C4-2B (cell line): Measurements from ENCODE around the gene PPFIA3.

Experiments used
- H3K27ac ChIP-seq: fragments of 450-650 bp; 2 replicates; pipeline ENCODE4 v1.5.1; 2017
- CTCF ChIP-seq: fragments of 450-650 bp; conservative IDR thresholded peaks from 2 replicates; pipeline ENCODE4 v1.5.1; 2017; ENCODE audit warnings: mild to moderate bottlenecking
- ZFX ChIP-seq: fragments of 450-650 bp; IDR thresholded peaks from 2 replicates; pipeline ENCODE4 v1.6.1; 2017

PPFIA3 gene

GRCh38 chr19:49092686-49093085 lies 26.7 kb upstream of the PPFIA3 start:
- no peak overlapping the region for H3K27ac ChIP-seq
- TF ChIP-seq CTCF (no peak), ZFX (no peak)

GRCh38 chr19:49094505-49095482 lies 24.6 kb upstream of the PPFIA3 start:
- H3K27ac ChIP-seq: no peak overlapping the region
- TF ChIP-seq CTCF: no peak
- no peak for TF ChIP-seq ZFX

GRCh38 chr19:49097453-49098288 lies 21.7 kb upstream of the PPFIA3 start:
- TF ChIP-seq ZFX: no peak
- TF ChIP-seq CTCF: peak; percentile 91
- peak overlapping the region; percentile 57 for H3K27ac ChIP-seq

GRCh38 chr19:49098795-49099194 lies 20.5 kb upstream of the PPFIA3 start:
- peak overlapping the region; percentile 57 for H3K27ac ChIP-seq

GRCh38 chr19:49101160-49101559 lies 18.2 kb upstream of the PPFIA3 start:
- TF ChIP-seq ZFX: no peak
- no peak overlapping the region for H3K27ac ChIP-seq

More at GRCh38 chr19:49098795-49099194, 20.5 kb upstream of the PPFIA3 start:
- no peak for TF ChIP-seq CTCF
- TF ChIP-seq ZFX: no peak

GRCh38 chr19:49102303-49102702 lies 17.0 kb upstream of the PPFIA3 start:
- TF ChIP-seq CTCF: no peak
- no peak for TF ChIP-seq ZFX
- no peak overlapping the region for H3K27ac ChIP-seq

- no peak overlapping the region for H3K27ac ChIP-seq
- no peak for TF ChIP-seq ZFX
- no peak for TF ChIP-seq CTCF
Observed at GRCh38 chr19:49103331-49104085, 15.8 kb upstream of the PPFIA3 start.
